ENCODE results near the gene URB1. TPM values are rescaled to one million over a fixed set of nuclear protein-coding genes. Genes with fewer than 3 reads are reported as not detected.

URB1 gene
- total RNA-seq, 1 donor = 21.7 TPM

DNA sequence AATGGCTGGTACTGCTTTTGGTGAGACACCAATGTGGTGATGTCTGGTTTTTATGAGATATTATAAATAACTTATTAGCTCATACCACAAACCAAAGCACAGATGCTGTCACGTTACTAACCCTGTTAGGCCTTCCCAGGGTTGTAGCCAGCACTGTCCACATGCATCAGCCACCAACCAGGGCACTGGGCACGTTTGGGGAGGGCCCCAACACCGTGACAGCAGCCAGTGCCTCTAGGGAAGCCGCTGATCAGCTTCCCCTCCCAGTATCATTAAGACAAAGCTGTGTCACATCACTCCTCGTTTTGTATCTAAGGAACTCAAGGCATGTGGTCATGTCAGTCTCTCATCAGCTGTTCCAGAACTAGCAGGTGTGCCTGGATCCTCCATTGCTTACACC, 13.9 kb downstream of the URB1 start:
- H3K4me3 ChIP-seq (ENCODE audit: insufficient read depth, low read length) = no peak overlapping the region
- no peak overlapping the region for H2AFZ ChIP-seq (ENCODE audit: low read length)
- peak; percentile 30 for DNase-seq (ENCODE audit: insufficient read length, low spot score, missing footprints)
- no peaks in the 10 kb centered on the region for H3K27me3 ChIP-seq (ENCODE audit: insufficient read depth, low read length)
- peaks cover 22% of the 10 kb centered on the region for H3K4me1 ChIP-seq (ENCODE audit: insufficient read depth, low read length)
- no peak overlapping the region for H3K4me2 ChIP-seq (ENCODE audit: insufficient read depth, low read length)
- peaks cover 54% of the 10 kb centered on the region for H3K79me2 ChIP-seq (ENCODE audit: insufficient read depth, low read length)
- peaks cover 3% of the 10 kb centered on the region for H4K20me1 ChIP-seq (ENCODE audit: insufficient read depth, low read length)
- H3K27ac ChIP-seq (ENCODE audit: low read depth, low read length) = peak overlapping the region; percentile 42
- TF ChIP-seq, protein P1, sequence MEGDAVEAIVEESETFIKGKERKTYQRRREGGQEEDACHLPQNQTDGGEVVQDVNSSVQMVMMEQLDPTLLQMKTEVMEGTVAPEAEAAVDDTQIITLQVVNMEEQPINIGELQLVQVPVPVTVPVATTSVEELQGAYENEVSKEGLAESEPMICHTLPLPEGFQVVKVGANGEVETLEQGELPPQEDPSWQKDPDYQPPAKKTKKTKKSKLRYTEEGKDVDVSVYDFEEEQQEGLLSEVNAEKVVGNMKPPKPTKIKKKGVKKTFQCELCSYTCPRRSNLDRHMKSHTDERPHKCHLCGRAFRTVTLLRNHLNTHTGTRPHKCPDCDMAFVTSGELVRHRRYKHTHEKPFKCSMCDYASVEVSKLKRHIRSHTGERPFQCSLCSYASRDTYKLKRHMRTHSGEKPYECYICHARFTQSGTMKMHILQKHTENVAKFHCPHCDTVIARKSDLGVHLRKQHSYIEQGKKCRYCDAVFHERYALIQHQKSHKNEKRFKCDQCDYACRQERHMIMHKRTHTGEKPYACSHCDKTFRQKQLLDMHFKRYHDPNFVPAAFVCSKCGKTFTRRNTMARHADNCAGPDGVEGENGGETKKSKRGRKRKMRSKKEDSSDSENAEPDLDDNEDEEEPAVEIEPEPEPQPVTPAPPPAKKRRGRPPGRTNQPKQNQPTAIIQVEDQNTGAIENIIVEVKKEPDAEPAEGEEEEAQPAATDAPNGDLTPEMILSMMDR (IDR thresholded peaks at IDR 0.05; ENCODE audit: extremely low read depth, low read depth, low read length) = no peak
- H3K9me3 ChIP-seq (ENCODE audit: low read depth, low read length) = no peaks in the 10 kb centered on the region
- H3K36me3 ChIP-seq (ENCODE audit: insufficient read depth, low read length) = peaks cover 76% of the 10 kb centered on the region

GRCh38 chr21:32377991-32378390, 14.8 kb downstream of the URB1 start:
- TF ChIP-seq, protein P1 (IDR thresholded peaks at IDR 0.05; ENCODE audit: extremely low read depth, low read depth, low read length) = no peak
- Histone ChIP-seq H3K79me2 (ENCODE audit: insufficient read depth, low read length) (peaks cover 44% of the 10 kb centered on the region), H3K4me3 (ENCODE audit: insufficient read depth, low read length) (no peak overlapping the region)

GRCh38 chr21:32377506-32377905, 15.3 kb downstream of the URB1 start:
- Histone ChIP-seq H3K27ac (ENCODE audit: low read depth, low read length) (no peak overlapping the region), H3K9me3 (ENCODE audit: low read depth, low read length) (no peaks in the 10 kb centered on the region), H2AFZ (ENCODE audit: low read length) (no peak overlapping the region), H3K4me1 (ENCODE audit: insufficient read depth, low read length) (peaks cover 21% of the 10 kb centered on the region), H3K4me3 (ENCODE audit: insufficient read depth, low read length) (no peak overlapping the region), H3K27me3 (ENCODE audit: insufficient read depth, low read length) (no peaks in the 10 kb centered on the region), H3K36me3 (ENCODE audit: insufficient read depth, low read length) (peaks cover 77% of the 10 kb centered on the region), H3K4me2 (ENCODE audit: insufficient read depth, low read length) (no peak overlapping the region), H3K79me2 (ENCODE audit: insufficient read depth, low read length) (peaks cover 39% of the 10 kb centered on the region), H4K20me1 (ENCODE audit: insufficient read depth, low read length) (peaks cover 3% of the 10 kb centered on the region)
- no peak for DNase-seq (ENCODE audit: insufficient read length, low spot score, missing footprints)
- TF ChIP-seq, protein P1 (IDR thresholded peaks at IDR 0.05; ENCODE audit: extremely low read depth, low read depth, low read length) = no peak

More at GRCh38 chr21:32377991-32378390, 14.8 kb downstream of the URB1 start:
- Histone ChIP-seq H3K4me2 (ENCODE audit: insufficient read depth, low read length) (no peak overlapping the region), H3K9me3 (ENCODE audit: low read depth, low read length) (no peaks in the 10 kb centered on the region), H3K27ac (ENCODE audit: low read depth, low read length) (no peak overlapping the region), H3K4me1 (ENCODE audit: insufficient read depth, low read length) (peaks cover 21% of the 10 kb centered on the region), H3K27me3 (ENCODE audit: insufficient read depth, low read length) (no peaks in the 10 kb centered on the region), H3K36me3 (ENCODE audit: insufficient read depth, low read length) (peaks cover 76% of the 10 kb centered on the region), H2AFZ (ENCODE audit: low read length) (no peak overlapping the region), H4K20me1 (ENCODE audit: insufficient read depth, low read length) (peaks cover 3% of the 10 kb centered on the region)
- no peak for DNase-seq (ENCODE audit: insufficient read length, low spot score, missing footprints)

GRCh38 chr21:32372755-32373154, 20.1 kb downstream of the URB1 start:
- no peak for DNase-seq (ENCODE audit: insufficient read length, low spot score, missing footprints)
- Histone ChIP-seq H3K27ac (ENCODE audit: low read depth, low read length) (peak overlapping the region; percentile 84), H3K4me2 (ENCODE audit: insufficient read depth, low read length) (no peak overlapping the region)

More at GRCh38 chr21:32372755-32373154, 20.1 kb downstream of the URB1 start:
- H3K4me1 ChIP-seq (ENCODE audit: insufficient read depth, low read length) = peaks cover 26% of the 10 kb centered on the region
- TF ChIP-seq, protein P1 (IDR thresholded peaks at IDR 0.05; ENCODE audit: extremely low read depth, low read depth, low read length) = no peak
- H3K27me3 ChIP-seq (ENCODE audit: insufficient read depth, low read length) = no peaks in the 10 kb centered on the region
- H3K79me2 ChIP-seq (ENCODE audit: insufficient read depth, low read length) = peaks cover 24% of the 10 kb centered on the region
- H3K4me3 ChIP-seq (ENCODE audit: insufficient read depth, low read length) = no peak overlapping the region
- H3K36me3 ChIP-seq (ENCODE audit: insufficient read depth, low read length) = peaks cover 75% of the 10 kb centered on the region
- H2AFZ ChIP-seq (ENCODE audit: low read length) = no peak overlapping the region
- H3K9me3 ChIP-seq (ENCODE audit: low read depth, low read length) = no peaks in the 10 kb centered on the region
- H4K20me1 ChIP-seq (ENCODE audit: insufficient read depth, low read length) = peaks cover 5% of the 10 kb centered on the region
